ENCODE measurements around the gene ACYP2. TPM values are rescaled to one million over a fixed set of nuclear protein-coding genes. Genes with fewer than 3 reads are reported as not detected.

The ACYP2 gene
- total and polyA plus RNA-seq, 2 donors (not counting 1 experiment from before 2014, with no cell fraction given): 14.0 to 17.2 TPM

DNA sequence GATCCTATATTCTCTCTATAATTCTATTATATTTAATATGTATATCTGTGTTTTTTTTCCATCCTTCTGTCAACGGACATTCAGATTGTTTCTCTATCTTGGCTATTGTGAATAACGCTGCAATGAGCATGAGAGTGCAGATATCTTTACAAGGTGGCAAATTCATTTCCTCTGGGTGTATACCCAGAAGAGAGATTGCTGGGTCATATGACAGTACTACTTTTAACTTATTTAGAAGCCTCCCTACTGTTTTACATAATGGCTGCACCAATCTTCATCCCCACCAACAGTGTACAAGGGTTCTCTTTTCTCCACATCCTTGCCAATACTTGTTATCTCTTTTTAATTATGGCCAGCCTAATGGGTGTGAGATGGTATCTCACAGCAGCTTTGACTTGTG is 74.1 kb downstream of the ACYP2 start:
- Histone ChIP-seq H3K9me3 (ENCODE audit: control extremely low read depth in 1 of 3, control insufficient read depth in 2 of 3, insufficient read depth in 1 of 3, low read length in 2 of 3) (no peaks in the 10 kb centered on the region), H3K27me3 (replicated peaks in 1 of 4; ENCODE audit: control extremely low read depth in 1 of 4, control insufficient read depth in 3 of 4, insufficient read depth in 4 of 4, low read length in 3 of 4) (no peaks in the 10 kb centered on the region), H3K4me2 (replicated peaks; ENCODE audit: low read depth, low read length, poor library complexity, severe bottlenecking) (no peak overlapping the region), H3K36me3 (replicated peaks in 1 of 2; ENCODE audit: control extremely low read depth in 1 of 2, control insufficient read depth in 1 of 2, extremely low read depth in 1 of 2, insufficient read depth in 2 of 2, low read length in 1 of 2) (peaks cover 0 to 4% of the 10 kb centered on the region in 2 experiments), H3K27ac (ENCODE audit: low read length in 2 of 2) (no peak overlapping the region), H3K4me1 (ENCODE audit: control insufficient read depth in 2 of 2, insufficient read depth in 2 of 2, low read length in 2 of 2) (no peaks in the 10 kb centered on the region), H3K4me3 (ENCODE audit: control extremely low read depth in 1 of 5, extremely low read depth in 1 of 5, insufficient read depth in 1 of 5, low read depth in 2 of 5, low read length in 4 of 5) (no peak overlapping the region), H3K9ac (ENCODE audit: low read length) (no peak overlapping the region), H3K79me2 (ENCODE audit: control insufficient read depth, insufficient read depth, low read length) (no peaks in the 10 kb centered on the region), H2AFZ (ENCODE audit: insufficient read depth, low read depth, low read length, poor library complexity, severe bottlenecking) (no peak overlapping the region), H4K20me1 (ENCODE audit: control insufficient read depth, insufficient read depth, low read length, poor library complexity, severe bottlenecking) (no peaks in the 10 kb centered on the region)
- WGBS (ENCODE audit: insufficient coverage): no CpG with 5 or more reads among the region's 2 CpGs
- Mint-ChIP-seq H3K27me3 (no peaks in the 10 kb centered on the region), H3K4me3 (no peak overlapping the region), H3K27ac (no peak overlapping the region), H3K9me3 (ENCODE audit: insufficient read depth) (no peaks in the 10 kb centered on the region), H3K4me1 (no peaks in the 10 kb centered on the region)
- ChIA-PET POLR2A (no interaction called here), CTCF (no interaction called here)
- intact Hi-C loops (cut with micrococcal nuclease): no loop called here
- no peak for ATAC-seq (ENCODE audit: low read depth)
- TF ChIP-seq, protein P1, sequence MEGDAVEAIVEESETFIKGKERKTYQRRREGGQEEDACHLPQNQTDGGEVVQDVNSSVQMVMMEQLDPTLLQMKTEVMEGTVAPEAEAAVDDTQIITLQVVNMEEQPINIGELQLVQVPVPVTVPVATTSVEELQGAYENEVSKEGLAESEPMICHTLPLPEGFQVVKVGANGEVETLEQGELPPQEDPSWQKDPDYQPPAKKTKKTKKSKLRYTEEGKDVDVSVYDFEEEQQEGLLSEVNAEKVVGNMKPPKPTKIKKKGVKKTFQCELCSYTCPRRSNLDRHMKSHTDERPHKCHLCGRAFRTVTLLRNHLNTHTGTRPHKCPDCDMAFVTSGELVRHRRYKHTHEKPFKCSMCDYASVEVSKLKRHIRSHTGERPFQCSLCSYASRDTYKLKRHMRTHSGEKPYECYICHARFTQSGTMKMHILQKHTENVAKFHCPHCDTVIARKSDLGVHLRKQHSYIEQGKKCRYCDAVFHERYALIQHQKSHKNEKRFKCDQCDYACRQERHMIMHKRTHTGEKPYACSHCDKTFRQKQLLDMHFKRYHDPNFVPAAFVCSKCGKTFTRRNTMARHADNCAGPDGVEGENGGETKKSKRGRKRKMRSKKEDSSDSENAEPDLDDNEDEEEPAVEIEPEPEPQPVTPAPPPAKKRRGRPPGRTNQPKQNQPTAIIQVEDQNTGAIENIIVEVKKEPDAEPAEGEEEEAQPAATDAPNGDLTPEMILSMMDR (IDR thresholded peaks at IDR 0.05): no peak
- TF ChIP-seq EZH2 (IDR thresholded peaks at IDR 0.05; ENCODE audit: borderline replicate concordance, insufficient read depth, low read depth, low read length, poor library complexity, severe bottlenecking): no peak
- DNase-seq: no peak

DNA sequence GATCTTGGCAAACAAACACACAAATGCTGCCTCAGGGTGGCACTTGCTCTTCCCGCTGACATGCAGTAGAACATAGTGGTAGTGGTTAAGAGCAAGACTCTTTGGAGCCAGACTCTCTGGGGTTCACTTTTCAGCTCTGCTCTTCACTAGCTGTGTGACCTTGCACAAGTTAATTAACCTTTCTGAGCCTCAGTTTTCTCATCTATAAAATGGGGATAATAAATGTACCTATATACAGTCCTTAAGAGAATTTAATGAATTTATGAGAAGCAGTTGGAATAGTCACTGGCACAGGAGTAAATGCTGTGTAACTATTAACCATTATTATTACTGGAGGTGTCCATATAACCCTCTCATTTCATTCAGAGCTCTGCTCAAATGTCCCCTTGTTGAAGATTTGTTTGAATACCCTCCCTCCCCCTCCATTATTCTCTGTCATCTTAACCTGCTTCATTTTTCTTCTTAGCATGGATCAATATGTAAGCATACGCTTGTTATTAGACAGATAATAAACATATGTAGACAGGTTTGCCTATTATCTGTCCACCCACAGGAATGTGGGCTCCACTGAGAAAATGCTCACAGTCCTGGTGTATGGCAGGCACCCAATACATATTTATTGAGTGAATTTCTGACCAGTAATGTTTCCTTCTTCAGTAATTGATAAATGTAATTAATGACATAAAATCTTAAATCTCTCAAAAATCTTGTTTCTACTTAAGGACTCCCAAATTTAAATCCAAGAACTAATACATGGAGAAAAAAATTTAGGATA is 76.1 kb downstream of the ACYP2 start:
- no peaks in the 10 kb centered on the region for H3K79me2 ChIP-seq (ENCODE audit: control insufficient read depth, insufficient read depth, low read length)
- Mint-ChIP-seq H3K27me3 (no peaks in the 10 kb centered on the region), H3K27ac (no peak overlapping the region), H3K4me1 (peaks cover 4% of the 10 kb centered on the region), H3K4me3 (no peak overlapping the region), H3K9me3 (ENCODE audit: insufficient read depth) (no peaks in the 10 kb centered on the region)
- no peaks in the 10 kb centered on the region for H3K27me3 ChIP-seq (replicated peaks in 1 of 4; ENCODE audit: control extremely low read depth in 1 of 4, control insufficient read depth in 3 of 4, insufficient read depth in 4 of 4, low read length in 3 of 4)
- H2AFZ ChIP-seq (ENCODE audit: insufficient read depth, low read depth, low read length, poor library complexity, severe bottlenecking): no peak overlapping the region
- no peak for ATAC-seq (ENCODE audit: low read depth)
- no peaks in the 10 kb centered on the region for H3K9me3 ChIP-seq (ENCODE audit: control extremely low read depth in 1 of 3, control insufficient read depth in 2 of 3, insufficient read depth in 1 of 3, low read length in 2 of 3)
- H4K20me1 ChIP-seq (ENCODE audit: control insufficient read depth, insufficient read depth, low read length, poor library complexity, severe bottlenecking): no peaks in the 10 kb centered on the region
- TF ChIP-seq, protein P1 (IDR thresholded peaks at IDR 0.05): no peak
- no peak for TF ChIP-seq EZH2 (IDR thresholded peaks at IDR 0.05; ENCODE audit: borderline replicate concordance, insufficient read depth, low read depth, low read length, poor library complexity, severe bottlenecking)
- no peak overlapping the region for H3K27ac ChIP-seq (ENCODE audit: low read length in 2 of 2)
- ChIA-PET POLR2A (no interaction called here), CTCF (no interaction called here)
- H3K36me3 ChIP-seq (replicated peaks in 1 of 2; ENCODE audit: control extremely low read depth in 1 of 2, control insufficient read depth in 1 of 2, extremely low read depth in 1 of 2, insufficient read depth in 2 of 2, low read length in 1 of 2): peaks cover 0 to 5% of the 10 kb centered on the region in 2 experiments
- no peak overlapping the region for H3K4me2 ChIP-seq (replicated peaks; ENCODE audit: low read depth, low read length, poor library complexity, severe bottlenecking)
- no peak overlapping the region for H3K9ac ChIP-seq (ENCODE audit: low read length)
- WGBS (ENCODE audit: insufficient coverage): no CpG with 5 or more reads among the region's 2 CpGs
- DNase-seq: no peak
- no peak overlapping the region for H3K4me3 ChIP-seq (ENCODE audit: control extremely low read depth in 1 of 5, extremely low read depth in 1 of 5, insufficient read depth in 1 of 5, low read depth in 2 of 5, low read length in 4 of 5)
- no peaks in the 10 kb centered on the region for H3K4me1 ChIP-seq (ENCODE audit: control insufficient read depth in 2 of 2, insufficient read depth in 2 of 2, low read length in 2 of 2)
- intact Hi-C loops (cut with micrococcal nuclease): no loop called here
